ENCODE measurements around the gene KDM5B. TPM values are rescaled to one million over a fixed set of nuclear protein-coding genes. Genes with fewer than 3 reads are reported as not detected.

KDM5B gene
- total and polyA plus RNA-seq, 2 donors from 2014 or later, result 10.7 to 55.5 TPM

DNA sequence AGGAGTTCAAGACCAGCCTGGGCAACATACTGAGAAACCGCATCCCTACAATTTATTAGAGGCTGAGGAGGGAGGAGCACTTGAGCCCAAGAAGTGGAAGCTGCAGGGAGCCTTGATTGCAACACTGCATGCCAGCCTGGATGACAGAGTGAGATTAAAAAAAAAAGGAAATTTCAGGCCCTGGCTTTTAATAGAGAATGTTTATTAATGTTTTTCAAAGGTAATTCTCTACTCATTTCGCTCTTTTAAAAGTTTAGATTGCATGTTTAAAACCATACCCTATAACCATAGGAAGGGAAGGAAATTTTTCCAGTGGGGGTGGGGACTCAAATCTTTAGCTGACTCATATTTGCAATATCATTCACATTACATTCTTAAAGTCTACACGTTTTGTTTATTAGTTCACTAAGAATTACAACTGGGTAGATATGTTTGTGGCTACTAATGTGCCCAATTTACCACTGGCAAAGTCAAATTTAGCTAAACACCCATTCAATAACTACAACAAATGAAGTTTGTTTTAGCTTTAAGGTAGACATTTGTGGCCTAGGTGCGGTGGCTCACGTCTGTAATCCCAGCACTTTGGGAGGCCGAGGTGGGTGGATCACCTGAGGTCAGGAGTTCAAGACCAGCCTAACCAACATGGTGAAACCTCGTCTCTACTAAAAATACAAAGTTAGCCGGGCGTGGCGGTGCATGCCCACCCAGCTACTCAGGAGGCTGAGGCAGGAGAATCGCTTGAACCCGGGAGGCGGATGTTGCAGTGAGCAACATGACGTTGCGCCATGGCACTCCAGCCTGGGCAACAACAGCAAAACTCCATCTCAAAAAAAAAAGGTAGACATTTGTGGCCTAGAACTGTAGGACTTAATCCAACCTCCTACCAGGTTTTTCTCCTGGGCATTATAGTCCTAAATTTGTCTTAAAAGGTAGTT is 5.0 kb downstream of the KDM5B start:
- Histone ChIP-seq H3K27me3 (ENCODE audit: control insufficient read depth, insufficient read depth, low read length) (no peaks in the 10 kb centered on the region), H3K4me1 (ENCODE audit: control insufficient read depth in 2 of 3, insufficient read depth in 2 of 3, low read depth in 1 of 3, low read length in 3 of 3) (peaks cover 0 to 7% (median 0%) of the 10 kb centered on the region in 3 donors), H3K9ac (ENCODE audit: low read length in 3 of 3) (no peak overlapping the region), H3K36me3 (ENCODE audit: control insufficient read depth in 2 of 3, insufficient read depth in 3 of 3, low read length in 3 of 3) (no peaks in the 10 kb centered on the region), H3K4me3 (ENCODE audit: low read length in 3 of 3) (no peak overlapping the region), H3K9me3 (ENCODE audit: control insufficient read depth in 2 of 3, insufficient read depth in 1 of 3, low read length in 3 of 3) (no peaks in the 10 kb centered on the region), H3K27ac (ENCODE audit: low read depth in 2 of 2, low read length in 2 of 2) (no peak overlapping the region)
- FAIRE-seq (no peak), DNase-seq (no peak)
- intact Hi-C loops (cut with DNase I), result no loop called here
- TF ChIP-seq, protein P1, sequence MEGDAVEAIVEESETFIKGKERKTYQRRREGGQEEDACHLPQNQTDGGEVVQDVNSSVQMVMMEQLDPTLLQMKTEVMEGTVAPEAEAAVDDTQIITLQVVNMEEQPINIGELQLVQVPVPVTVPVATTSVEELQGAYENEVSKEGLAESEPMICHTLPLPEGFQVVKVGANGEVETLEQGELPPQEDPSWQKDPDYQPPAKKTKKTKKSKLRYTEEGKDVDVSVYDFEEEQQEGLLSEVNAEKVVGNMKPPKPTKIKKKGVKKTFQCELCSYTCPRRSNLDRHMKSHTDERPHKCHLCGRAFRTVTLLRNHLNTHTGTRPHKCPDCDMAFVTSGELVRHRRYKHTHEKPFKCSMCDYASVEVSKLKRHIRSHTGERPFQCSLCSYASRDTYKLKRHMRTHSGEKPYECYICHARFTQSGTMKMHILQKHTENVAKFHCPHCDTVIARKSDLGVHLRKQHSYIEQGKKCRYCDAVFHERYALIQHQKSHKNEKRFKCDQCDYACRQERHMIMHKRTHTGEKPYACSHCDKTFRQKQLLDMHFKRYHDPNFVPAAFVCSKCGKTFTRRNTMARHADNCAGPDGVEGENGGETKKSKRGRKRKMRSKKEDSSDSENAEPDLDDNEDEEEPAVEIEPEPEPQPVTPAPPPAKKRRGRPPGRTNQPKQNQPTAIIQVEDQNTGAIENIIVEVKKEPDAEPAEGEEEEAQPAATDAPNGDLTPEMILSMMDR (IDR thresholded peaks at IDR 0.05; ENCODE audit: borderline replicate concordance, extremely low read depth, insufficient read depth), result no peak

DNA sequence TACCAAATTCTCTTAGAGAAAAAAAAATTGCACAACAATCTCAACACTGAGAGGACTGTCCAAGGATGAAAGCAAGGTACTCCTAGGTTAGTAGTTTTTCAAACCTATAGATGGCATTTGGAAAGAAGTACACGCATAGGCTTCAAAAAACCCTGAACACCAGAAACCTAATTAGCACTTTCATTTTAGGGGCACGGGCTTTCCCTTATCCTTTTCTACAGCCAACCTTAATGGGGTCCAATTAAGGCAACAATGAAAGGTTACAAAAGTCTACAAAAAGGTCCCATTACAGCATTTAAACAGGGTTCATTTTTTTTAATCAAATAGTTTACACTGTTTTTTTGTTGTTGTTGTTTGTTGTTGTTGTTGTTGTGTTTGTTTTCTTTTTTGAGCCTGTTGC is 6.2 kb downstream of the KDM5B start:
- Histone ChIP-seq H3K36me3 (ENCODE audit: control insufficient read depth in 2 of 3, insufficient read depth in 3 of 3, low read length in 3 of 3) (no peaks in the 10 kb centered on the region), H3K27me3 (ENCODE audit: control insufficient read depth, insufficient read depth, low read length) (no peaks in the 10 kb centered on the region), H3K27ac (ENCODE audit: low read depth in 2 of 2, low read length in 2 of 2) (no peak overlapping the region), H3K9me3 (ENCODE audit: control insufficient read depth in 2 of 3, insufficient read depth in 1 of 3, low read length in 3 of 3) (no peaks in the 10 kb centered on the region), H3K4me3 (ENCODE audit: low read length in 3 of 3) (no peak overlapping the region), H3K4me1 (ENCODE audit: control insufficient read depth in 2 of 3, insufficient read depth in 2 of 3, low read depth in 1 of 3, low read length in 3 of 3) (peaks cover 0 to 7% (median 0%) of the 10 kb centered on the region in 3 donors), H3K9ac (ENCODE audit: low read length in 3 of 3) (no peak overlapping the region)
- no peak for FAIRE-seq
- no peak for DNase-seq
- TF ChIP-seq, protein P1 (IDR thresholded peaks at IDR 0.05; ENCODE audit: borderline replicate concordance, extremely low read depth, insufficient read depth), result no peak
- intact Hi-C loops (cut with DNase I), result no loop called here

DNA sequence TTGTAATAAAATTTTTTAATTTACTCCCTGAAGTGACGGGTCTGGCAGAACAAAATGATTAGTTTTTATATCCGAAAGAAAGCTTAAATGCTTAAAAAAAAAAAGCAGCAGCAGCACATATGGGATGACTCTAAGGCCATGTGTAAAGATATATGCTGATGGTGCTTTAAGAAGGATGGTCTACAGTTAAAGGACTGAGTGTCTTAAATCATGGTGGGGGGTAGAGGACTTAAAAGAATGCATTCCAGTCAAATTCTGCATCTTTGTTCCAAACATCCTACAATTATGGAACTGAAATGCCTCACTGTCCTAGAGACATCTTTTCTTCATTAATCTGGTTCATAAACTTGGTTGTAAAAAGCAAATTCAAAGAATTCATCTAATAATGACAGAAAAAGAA is 7.0 kb downstream of the KDM5B start:
- no peak overlapping the region for H3K27ac ChIP-seq (ENCODE audit: low read depth in 2 of 2, low read length in 2 of 2)
- TF ChIP-seq, protein P1 (IDR thresholded peaks at IDR 0.05; ENCODE audit: borderline replicate concordance, extremely low read depth, insufficient read depth), result no peak
- H3K9ac ChIP-seq (ENCODE audit: low read length in 3 of 3), result no peak overlapping the region
- H3K4me1 ChIP-seq (ENCODE audit: control insufficient read depth in 2 of 3, insufficient read depth in 2 of 3, low read depth in 1 of 3, low read length in 3 of 3), result peaks cover 0 to 9% (median 0%) of the 10 kb centered on the region in 3 donors
- H3K27me3 ChIP-seq (ENCODE audit: control insufficient read depth, insufficient read depth, low read length), result no peaks in the 10 kb centered on the region
- DNase-seq, result peak in 1 of 5 donors; percentile 19
- no peak overlapping the region for H3K4me3 ChIP-seq (ENCODE audit: low read length in 3 of 3)
- FAIRE-seq, result no peak
- intact Hi-C loops (cut with DNase I), result no loop called here
- H3K36me3 ChIP-seq (ENCODE audit: control insufficient read depth in 2 of 3, insufficient read depth in 3 of 3, low read length in 3 of 3), result no peaks in the 10 kb centered on the region
- H3K9me3 ChIP-seq (ENCODE audit: control insufficient read depth in 2 of 3, insufficient read depth in 1 of 3, low read length in 3 of 3), result no peaks in the 10 kb centered on the region

Measured in kidney (tissue), 14 donors.